Measurements from ENCODE around the gene TBC1D30.

The TBC1D30 gene

DNA sequence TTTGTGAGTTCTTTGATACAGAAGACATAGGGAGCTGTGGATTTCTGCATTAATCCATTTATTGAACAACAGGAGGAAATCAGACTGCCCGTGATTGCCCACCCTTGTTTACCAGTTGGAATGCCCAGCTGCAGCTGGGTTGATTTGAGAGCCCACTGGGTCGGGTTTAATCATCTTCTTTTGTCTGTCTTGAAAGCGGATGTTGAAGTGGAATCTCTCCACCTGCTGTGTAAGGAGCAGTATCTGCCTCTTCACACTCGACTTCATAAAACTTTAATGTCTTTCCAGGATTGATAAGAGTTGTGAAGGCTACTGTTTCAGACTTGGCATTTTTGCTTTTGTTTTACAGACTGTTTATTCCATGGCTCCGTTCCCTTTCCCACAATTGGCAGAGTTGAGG is 39.9 kb downstream of the TBC1D30 start:
- no peak for DNase-seq

DNA sequence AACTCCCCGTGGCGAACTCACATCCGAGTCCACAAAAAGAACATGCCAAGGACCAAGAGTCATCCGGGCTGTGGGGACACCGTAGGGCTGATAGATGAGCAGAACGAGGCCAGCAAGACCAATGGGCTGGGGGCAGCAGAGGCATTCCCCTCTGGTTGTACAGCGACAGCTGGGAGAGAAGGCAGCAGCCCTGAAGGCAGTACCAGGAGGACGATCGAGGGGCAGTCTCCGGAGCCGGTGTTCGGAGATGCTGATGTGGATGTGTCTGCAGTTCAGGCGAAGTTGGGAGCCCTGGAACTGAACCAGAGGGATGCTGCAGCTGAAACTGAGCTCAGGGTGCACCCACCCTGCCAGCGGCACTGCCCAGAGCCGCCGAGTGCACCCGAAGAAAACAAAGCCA is 50.7 kb downstream of the TBC1D30 start:
- no peak for DNase-seq

DNA sequence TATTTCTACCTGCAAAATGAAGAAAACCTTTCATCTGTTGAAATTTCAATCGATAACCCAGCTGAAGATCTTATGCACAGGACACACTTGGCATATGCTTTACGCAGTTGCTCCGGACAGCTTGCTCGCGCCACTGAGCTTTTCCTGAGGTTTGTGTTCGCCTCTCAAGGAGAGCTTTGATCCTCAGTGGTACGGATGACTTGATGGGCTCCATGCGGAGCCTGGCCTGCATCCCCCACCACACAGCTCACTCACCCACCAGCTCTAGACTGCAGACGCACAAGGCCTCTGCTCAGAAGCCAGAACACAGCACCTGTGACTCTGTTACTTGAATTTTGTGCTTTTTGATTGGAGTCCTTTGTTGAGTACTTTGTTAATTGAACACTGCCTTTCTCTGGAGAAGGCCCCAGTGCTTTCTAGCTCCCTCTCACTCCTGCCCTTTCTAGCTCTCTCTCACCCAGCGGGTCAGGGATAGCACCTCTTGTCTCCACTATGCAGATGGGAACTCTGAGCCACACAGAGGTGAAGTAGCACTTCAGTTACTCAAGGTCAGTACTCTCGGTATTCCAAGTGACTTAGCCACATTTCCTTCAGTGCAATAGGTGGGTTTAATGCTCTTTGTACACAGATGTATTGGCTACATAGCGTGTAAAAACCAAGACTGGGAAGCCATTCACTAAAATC is 52.1 kb downstream of the TBC1D30 start:
- no peak for DNase-seq

DNA sequence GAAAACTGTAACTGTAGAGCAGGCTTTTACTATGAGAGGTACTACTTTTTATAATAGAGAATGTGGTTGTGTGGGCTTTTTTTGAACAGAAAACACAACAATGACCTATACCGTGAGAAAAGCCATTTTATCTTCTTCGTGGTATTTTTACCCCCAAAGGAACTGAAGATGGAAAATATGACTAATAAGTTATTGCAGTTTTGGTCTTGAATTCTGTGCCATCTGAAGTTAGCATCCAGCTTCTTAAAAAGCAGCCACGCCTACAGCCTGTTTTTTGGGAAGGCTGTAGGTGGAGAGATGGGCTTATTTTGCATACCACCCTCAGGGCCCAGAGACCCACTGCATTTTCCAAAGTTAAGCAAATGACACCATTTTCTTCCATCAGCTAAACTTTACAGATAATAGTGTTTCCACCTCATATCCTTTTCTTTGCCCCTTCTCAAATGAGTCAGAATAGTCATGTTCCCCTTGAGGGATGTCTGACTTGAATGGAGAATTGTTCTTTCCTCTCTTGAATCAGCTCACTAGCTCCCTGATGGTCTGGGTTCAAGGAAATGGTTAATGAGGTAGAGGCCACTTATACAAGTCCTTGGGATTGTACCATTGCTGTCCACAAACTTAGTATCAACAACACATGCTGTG is 53.0 kb downstream of the TBC1D30 start:
- peak; percentile 48 for DNase-seq

DNA sequence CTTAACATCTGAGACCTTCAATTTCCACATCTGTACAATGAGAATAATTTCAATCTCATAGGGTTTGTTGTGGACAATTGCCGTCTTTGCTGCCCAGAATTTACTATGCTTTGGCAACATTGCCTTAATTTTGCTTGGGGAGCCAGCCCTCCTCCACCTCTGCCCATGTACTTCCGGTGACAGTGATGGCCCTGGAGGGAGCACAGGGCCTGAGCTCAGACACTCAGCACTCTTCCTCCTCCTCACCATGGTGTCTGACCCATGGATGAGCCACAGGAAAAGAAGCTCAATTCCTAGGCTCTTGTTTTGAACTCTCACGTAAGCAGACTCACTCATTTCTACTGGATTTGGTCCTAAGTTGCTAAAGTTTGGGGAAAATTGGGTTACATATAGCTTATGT is 58.2 kb downstream of the TBC1D30 start:
- no peak for DNase-seq

DNA sequence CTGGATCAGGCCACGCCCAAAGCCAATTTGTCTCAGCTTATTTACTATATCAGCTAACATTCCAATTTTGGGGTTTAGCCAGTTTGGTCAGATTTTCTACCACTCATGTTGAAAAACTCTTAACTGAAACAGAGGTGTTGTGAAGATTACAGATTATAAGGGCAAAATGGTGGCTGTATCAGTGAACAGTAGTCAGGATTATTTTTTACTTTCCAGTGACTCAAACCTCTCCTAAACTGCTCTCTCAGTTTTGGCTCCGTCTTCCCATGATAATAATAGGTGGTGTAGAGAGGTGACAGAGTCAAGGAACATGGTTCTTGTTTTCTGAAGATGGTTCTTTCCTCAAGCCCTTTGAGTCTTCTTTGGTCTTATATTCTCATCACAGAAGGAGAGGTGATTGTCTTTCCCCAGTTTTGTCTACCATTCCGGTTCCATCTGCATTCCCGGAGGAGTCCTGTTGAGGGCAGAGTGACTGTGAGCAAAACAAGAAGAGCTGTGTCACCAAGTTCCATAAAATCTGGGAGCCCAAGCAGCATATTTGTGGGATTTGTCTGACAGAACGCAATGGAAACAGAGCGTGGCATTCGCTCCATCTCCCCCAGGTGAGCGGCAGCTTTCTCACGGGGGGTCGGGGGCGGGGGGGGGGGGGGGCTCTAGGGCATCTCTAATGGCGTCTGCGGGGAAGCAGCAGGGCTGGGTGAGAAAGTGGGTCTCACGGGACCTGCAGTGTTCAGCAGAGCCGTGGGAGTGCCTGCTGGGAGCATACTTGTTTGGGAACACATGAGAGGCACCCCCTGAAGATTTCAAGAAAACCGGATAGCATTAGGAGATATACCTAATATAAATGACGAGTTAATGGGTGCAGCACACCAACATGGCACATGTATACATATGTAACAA is 59.1 kb downstream of the TBC1D30 start:
- DNase-seq: no peak

DNA sequence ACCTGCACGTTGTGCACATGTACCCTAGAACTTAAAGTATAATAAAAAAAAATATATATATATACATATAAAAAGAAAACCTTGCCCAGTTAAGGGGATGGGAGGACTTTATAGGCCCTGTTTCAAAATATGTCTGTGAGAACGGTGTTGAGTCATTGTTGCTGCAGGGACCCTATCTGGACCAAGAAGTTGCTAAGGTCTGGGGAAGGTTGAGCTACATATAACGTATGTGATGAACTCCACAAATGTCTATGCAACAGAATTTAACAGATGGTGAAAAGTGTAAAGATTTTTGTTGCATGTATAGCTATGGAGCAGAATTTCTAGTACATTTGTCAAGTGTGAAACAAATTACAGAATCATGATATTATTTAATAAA is 59.7 kb downstream of the TBC1D30 start:
- no peak for DNase-seq

DNA sequence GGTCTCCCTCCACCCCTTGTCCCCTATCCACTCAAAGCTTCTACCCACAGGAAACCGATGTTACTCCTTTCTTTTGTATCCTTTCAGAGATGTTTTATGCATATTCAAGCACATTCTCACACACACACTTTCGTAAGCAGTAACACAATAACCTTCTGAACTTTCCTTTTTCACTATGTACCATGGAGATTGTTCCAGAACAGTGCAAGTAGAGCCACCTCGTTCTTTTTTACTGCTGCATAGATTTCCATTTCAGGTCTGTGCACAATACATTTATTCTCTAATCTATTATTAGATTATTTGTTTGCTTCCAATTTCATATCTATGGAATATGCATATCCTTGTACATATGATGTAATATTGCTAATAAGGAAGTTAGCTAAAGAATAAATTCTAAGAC is 60.3 kb downstream of the TBC1D30 start:
- DNase-seq: no peak

DNA sequence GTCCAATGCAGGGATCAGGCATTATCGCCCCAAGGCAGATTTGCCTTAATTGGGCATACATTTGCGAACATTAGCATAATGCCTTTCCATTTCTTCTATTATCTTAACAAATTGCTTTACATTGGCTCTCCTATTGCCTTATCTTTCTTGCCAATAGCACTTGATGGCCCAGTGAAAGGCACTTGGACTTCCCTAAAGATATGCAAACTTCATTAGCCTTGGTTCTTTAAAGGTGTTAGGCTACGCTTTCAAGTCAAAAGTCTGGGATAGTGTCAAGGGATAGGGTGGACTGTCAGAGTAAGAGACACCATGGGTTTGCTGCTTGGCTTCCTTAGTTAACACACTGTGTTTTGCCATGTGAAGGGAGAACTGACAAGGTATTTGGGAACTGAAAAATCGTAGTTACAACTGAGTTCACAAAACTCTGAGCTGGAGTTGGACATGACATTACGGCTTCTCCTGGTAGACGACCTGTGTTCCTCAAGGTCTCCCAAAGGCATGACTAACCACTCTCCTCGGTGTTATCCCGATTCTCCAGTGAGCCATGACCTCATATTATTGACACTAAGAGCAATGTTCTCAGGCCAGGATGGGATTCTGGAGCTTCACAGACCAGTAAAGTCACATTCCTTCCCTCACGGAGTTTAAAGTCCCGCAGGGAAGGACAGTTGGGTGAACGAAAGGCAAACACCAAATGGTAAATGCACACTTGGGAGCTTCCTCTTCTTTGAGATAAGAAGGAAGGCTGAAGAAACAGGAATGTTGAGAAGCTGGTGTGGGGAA is 65.2 kb downstream of the TBC1D30 start:
- DNase-seq: peak; percentile 15

DNA sequence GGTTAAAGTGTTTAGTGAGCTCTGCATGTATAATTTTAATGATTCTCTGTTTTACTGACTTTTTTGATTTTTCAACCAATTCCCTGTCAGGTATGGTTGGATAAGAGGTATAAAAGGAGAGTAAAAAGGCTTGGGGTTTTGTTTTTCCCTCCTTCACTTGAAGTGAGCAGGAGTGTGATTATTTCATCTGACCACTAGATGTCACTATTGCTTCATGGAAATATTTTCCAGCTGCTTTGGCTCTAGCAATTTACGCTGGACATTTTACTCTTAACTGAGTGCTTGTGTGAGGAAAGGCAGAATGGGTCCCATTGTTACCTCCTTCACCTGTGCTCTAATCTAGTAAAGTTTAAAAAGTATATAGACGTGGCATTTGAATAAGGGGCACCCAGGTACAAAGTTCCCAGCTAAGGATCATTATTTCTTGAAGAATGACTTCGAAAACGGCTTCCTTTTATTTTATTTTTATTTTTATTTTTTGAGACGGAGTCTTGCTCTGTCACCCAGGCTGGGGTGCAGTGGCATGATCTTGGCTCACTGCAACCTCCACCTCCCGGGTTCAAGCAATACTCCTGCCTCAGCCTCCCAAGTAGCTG is 66.5 kb downstream of the TBC1D30 start:
- DNase-seq: peak; percentile 68

DNA sequence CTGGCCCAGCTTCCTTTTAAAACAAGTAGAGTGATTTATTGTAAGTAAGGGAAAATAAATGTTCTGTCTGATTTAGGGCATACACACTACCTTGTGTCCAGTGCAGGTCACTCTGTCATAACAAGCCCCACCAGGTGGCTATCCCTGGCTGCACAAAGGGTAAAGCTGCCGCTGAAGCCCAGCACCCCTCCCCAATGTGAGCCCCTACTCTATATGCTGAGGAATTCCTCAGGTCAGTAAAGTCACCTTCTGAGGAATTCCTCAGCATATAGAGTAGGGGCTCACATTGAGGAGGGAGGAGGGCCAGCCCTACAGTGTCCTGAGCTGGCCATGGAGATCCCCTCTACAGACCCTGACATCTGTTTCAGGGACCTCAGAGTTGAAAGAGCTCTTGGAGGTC is 67.2 kb downstream of the TBC1D30 start:
- no peak for DNase-seq

DNA sequence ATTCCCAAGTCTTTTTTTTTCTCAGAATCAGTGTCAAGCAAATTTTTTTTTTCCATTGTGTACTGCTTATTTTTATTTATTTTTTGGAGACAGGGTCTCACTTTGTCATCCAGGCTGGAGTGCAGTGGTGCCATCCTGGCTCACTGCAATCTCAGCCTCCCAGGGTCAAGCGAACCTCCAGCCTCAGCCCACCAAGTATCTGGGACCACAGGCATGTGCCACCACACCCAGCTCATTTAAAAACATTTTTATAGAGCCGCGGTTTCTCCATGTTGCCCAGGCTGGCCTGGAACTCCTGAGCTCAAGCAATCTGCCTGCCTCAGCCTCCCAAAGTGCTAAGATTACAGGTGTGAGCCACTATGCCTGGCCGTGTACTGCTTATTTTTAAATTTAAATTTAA is 68.1 kb downstream of the TBC1D30 start:
- peak; percentile 33 for DNase-seq

DNA sequence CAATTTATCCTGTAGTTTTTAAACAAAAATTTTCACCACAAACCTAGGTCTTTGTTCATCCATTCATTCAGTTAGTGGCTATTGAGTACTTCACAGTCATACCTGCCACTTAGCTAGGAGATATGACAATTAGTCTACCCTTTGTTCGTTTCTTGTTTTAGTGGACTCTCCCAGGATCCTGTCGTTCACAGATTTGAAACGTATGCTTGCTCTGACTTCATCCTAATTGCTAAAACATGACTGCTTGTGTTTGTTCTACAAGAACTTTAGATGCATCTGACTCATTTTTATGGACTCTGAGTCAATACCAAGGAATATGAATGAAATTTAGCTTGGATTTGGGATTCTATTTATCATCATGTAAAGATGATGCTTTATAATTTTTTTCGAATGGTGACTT is 69.5 kb downstream of the TBC1D30 start:
- peak; percentile 87 for DNase-seq

DNA sequence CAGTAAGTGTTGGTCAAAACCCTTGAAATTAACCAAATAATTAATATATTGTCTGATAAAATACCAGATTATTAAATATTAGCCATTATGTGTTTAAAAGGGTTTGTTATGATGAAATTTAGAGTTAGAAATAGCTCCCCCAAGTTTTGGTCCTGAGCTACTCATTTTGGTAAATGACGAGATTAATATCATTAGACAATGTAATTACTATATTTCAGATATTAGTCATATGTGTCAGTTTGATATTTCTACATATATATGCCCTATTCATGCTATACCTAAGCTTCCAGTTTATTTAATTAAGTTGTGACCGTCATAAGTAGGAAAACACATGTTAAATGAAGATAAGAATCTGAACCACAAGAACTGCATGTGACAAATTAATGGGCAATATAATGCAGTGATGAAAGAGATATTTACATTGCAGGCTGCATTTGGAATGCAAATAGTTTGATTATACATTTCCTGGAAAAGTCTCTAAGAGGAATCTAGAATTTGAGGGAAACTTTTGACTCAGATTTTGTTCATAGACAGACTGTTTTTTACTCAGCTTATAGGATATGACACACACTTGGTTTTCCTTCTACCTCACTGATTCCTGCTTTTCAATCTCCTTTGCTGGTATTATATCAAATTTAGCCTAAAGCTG is 70.5 kb downstream of the TBC1D30 start:
- DNase-seq: peak; percentile 48

DNA sequence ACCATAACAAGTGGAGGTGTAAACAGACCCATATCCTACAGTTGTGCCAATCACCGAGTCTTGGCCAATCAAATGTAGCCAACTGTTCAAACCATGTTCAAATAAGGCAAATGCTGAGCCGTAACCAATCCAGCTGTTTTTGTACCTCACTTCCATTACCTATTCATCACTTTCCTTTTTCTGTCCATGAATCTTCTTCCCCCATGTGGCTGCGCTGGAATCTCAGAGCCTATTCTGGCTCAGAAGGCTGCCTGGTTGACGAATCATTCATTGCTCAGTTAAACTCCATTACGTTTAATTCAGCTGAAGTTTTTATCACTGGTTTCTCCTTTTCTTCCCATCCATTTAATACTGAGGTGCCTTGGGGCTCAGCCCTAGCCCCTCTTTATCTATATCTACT is 71.1 kb downstream of the TBC1D30 start:
- DNase-seq: peak; percentile 78

DNA sequence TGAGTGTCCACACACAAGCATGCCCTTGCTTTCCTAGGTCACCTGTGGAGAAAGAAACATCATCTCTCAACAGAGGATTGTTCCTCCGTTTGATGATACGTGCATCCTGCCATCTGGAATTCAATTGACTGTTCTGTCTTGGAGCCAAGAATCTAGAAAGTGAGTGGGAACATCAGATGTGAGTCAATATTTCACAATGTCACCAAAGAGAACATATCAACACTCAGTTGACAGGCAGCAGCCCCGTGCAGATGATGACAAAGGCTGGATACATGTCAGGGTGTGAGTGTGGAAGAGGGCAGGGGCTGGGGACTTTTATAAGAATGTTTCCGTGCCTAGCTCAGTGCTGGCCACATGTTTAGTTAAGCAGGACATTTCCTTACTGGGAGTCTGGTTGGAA is 76.1 kb downstream of the TBC1D30 start:
- DNase-seq: peak; percentile 67

DNA sequence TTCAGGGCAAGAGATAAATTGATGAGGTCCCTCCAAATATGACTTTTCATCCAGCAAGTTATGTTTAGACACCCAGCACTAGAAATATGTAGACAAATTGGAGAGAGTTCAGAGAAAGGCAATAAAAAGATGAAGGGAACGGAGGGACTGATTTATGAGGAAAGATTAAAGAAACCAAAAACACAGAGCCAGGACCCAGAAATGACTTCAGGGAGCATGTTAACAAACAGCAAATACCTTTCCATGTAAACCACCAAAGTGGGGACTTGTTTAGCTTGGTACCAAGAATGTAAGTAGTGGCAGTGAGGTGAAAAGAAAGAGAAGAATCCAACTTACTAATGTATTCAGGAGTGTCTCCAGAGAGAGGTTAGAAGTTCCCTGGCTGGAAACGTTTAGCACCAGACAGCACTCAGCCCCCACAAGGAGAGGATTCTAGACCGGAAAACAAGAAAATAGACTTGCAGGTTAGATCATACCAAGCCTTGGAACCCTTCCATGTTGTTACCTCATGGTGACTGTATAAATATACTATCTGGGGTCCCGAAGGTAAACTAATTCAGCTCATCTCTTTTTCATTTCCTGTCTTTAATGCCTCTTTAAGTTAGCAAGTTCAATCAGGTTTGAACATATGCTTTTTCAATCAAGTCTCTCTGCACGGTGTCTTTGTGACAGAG is 79.2 kb downstream of the TBC1D30 start:
- DNase-seq: peak; percentile 13

DNA sequence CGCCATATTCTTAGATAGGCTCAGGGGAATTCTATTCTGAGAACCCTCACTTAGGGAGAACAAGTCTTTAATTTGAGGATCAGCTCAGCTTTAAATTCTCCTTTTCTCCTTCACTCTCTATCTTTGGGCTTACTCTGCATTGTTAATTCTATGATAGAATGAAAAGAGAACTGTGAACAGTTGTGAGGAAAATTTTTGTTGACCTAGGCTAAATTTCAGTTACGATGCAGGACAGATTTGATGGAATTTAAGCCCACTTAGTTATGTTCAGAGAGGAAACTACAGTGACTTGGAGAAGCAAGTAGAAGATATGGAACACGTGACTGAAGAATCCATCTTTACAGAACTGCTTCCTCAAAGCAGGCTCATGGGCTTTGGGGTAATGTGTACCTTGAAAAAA is 82.7 kb downstream of the TBC1D30 start:
- no peak for DNase-seq

DNA sequence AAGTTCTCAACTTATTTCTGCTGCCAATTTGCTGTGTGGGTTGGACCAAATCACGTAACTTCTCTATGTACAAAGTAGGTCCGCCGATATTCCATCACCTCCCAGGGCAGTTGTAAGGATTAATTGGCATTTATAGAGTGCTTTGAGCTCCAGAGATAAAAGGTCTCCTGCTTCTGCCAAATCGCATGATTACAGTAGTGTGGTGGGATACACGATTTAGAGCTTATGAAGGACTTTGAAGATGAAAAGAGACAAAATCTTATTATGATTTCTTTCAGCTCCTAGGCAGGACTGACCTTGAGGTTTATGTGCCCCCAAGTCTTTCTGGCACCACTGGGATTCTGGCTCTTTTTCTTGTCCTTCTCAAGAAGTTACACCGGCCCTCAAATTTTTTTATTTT is 84.7 kb downstream of the TBC1D30 start:
- no peak for DNase-seq

DNA sequence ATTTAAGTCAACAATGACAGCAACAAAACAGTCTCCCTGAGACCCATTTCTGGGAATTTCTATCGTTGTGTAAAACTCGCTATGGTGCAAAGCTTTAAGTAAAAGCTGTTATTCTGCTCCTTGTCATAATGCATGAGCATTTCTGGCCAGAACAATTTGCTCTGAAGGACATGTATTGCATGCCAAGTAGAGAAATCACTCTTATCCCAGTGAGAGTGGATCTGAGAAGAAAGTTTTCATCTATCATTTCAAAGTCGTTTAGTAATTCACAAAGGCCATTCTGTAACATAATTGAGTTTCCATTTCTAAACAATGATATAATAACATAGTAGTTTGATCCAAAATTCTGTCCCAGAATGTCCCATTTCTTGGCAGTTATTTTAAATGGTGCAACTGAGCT is 86.6 kb downstream of the TBC1D30 start:
- DNase-seq: no peak

DNA sequence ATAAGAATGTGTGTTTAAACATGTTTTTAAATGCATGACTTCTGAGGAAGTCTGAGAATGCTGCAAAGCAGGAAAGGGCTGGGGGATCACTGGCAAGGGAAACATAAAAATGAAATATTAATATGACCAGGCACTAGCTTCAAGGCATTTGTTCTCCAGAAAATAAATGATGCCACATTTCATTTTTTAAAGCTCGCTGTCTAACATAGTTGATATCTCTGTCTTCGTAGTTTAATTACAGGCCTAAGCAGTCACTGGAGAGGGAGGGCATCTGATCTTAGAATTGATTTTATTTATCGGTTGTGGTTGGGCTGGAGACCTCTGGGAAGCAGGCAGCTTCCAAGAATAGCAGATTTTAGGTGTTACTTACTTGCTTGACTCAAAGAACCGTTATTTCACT is 87.5 kb downstream of the TBC1D30 start:
- DNase-seq: no peak
